ENCODE measurements around the gene SRGAP3. TPM values are rescaled to one million over a fixed set of nuclear protein-coding genes. Genes with fewer than 3 reads are reported as not detected.
"Not testable (repeated sequence)": the region's sequence is repeated elsewhere in the genome, so short reads cannot be mapped to it uniquely, and the experiment has no call there.

Gene SRGAP3
- 3.4 and 7.1 TPM in 2 replicates for total RNA-seq

DNA sequence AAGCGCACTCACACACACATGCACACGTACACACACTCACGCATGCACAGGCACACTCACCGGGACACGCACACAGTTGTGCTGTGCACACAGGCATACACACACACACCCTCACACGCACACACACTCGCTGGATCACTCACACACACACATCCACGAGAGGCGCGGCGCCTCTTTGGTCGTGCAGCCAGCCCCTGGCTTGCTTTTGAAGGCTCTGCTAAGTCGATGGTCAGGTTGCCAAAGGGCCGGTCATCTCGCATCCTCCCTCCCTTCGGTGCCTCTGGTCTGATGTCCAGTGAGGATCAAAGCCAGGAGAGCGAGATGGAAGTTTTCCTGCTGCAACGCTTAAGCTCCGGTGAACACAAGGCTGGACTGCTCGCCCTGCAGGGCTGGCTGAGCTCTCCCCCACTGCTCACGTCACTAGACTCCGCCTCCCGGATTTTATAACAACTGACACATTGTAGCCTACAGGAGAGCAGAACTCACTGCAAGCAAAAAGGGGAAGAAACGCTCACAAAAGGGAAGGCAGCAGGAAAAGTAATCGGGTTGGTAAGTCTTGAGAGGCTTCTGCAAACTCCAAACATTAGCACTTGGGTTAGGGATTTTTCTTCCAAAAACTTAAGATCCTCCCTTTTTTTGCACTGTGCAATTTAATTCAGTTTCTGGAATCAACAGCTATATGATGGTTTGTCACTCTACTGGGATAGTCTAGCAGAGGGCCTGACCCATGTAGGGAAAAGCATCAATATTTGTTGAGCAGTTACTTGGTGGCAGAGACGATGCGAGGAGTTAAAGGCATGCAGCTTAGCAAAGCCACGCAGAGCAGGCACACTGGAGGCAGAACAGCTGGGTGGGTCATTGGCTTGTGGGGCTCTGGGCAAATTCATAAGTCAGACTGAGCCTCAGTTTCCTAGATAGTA is at the start of gene SRGAP3:
Gene SRGAP3, minus strand, starts transcription at position 374 of the 920 bp plus-strand sequence. CDS start 695 bp downstream, outside the sequence.
- DNase-seq, result peak; percentile 84

DNA sequence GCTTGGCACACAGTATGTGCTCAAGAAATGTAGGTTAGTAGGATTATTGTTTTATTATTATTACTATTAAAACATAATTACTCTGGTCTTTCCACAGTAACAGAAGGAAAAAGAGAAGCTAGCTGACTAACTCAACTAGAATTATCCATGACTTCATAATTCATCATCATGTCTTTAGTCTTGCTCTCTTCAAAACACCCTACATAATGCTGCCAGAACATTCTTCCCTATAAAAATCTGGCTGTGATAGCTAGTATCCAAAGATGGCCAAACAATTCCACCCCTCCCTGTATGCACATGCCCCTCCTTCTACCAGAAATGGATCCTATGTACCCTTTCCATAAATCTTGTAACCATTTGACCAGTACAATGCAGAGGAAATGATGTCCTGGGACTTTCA is 48.8 kb upstream of the SRGAP3 start:
- no peak for DNase-seq

DNA sequence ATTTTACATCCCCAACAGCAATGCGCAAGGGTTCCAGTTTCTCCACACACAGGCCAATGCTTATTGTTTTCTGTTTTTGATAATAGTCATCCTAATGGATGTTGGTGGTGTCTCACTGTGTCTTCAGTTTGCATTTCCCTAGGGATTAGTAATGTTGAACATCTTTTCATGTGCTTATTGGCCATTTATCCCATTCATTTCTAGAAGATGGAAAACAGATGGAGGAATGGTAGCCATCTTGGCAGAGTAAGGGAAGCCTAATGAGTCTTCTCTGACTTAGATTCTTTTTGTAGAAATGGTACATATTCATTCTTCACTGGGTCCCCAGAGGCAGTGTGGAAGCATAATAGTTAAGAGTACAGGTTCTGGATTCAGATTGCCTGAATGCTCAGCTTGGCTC is 46.8 kb upstream of the SRGAP3 start:
- no peak for DNase-seq

DNA sequence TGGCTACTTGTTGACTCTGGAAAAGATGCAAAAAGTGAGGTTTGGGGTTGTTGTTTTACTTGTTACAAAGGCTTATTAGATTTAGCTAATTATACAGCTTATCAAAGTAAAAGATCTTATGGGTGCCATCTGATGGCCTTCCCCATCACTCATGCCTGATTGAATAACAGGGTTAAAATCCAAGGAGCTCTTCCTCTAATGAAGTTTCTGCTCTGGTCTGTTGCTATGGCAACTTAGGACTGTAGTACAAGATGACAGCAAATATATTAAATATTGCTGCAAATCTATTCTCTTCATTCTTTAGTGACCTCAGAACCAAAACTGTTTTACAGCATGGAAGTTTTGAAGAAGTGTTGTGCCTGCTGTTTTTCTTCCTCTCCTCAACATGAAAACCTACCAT is 45.6 kb upstream of the SRGAP3 start:
- no peak for DNase-seq

DNA sequence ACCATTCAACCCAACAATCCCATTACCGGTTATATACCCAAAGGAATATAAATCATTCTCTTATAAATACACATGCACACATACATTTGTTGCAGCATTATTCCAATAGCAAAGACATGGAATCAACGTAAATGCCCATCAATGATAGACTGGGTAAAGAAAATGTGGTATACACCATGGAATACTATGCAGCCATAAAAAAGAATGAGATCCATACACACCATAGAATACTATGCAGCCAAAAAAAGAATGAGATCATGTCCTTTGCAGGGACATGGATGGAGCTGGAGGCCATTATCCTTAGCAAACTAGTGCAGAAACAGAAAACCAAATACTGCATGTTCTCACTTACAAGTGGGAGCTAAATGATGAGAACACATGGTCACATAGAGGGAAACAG is 44.5 kb upstream of the SRGAP3 start:
- not testable (repeated sequence) for DNase-seq

DNA sequence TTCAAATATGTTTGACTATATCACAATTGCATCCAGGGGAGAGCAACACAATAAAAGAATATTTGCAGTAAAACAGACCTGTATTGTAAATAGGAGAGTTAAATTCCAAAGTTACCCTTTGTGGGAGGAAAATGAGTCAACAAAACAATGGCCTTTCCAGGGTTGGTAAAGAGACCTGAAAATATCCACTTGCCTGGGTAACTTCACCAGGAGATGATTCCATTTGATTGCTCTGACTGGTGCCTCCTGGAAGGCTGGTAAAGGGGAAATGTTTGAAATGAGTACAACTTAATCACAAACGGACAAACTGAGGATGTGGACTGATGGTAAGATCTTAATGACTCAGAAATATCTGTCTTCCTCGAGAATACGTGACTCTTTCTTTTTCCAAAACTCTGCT is 43.6 kb upstream of the SRGAP3 start:
- no peak for DNase-seq

DNA sequence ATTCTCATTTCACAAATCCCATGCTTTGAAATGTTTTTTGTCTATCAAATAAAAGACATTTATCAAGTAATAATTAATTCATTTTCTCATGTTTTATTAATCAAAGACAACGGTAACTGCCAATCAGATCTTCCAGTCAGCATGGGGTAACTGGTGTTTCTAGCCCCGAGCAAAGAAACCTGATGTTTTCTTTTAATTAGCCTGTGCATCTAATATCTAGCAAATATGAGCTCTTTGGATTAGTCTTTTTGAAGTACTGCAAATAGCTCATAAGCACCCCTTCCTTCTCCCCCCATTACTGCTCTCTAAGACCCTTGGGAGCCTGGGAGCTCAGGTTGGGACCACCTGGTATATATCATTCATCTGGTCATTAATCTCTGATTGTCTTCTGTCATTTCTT is 43.1 kb upstream of the SRGAP3 start:
- DNase-seq, result no peak

DNA sequence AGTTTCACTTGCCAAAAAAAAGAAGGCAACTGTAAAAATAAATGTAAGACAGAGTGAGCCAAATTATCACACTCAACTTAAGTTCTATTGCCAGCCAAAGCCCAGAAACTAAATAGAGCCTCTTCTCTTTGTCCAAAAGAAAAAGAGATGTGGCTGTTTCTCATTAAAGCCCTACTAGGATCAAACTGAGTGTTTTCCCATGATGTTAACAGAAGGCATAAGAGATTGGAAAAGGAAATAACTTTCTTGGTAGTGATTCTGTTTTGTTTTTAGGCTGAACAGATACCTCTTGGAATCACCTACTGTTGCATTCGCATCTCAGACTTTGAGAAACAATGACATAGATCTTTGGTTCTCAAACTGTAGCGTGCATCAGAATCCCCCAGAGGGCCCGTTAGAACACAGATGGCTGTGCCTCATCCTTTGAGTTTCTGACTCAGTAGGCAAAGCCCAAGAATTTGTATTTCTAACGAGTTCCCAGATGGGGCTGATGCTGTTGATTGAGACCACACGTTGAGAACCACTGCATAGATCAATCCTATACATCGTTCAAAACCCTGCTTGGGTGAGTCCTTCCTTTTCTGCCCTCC is 42.5 kb upstream of the SRGAP3 start:
- DNase-seq, result no peak

DNA sequence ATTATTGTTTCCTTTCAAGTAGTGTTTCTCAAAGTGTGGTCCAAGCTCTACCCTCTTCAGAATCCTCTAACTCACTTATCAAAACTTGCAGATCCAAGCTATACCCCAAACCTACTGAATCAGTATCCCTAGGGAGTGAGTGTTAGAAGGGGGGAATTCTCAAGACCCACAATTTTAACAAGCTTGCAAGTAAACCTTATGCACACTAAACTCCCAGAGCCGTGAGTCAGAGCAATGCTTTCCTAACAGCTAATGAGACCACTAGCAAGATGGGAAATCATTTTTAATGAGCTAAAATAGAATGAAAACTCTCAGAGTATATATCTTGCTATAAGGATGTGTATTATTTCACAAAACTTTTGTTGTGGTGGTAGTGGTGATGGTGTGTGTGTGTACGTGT is 41.1 kb upstream of the SRGAP3 start:
- no peak for DNase-seq

DNA sequence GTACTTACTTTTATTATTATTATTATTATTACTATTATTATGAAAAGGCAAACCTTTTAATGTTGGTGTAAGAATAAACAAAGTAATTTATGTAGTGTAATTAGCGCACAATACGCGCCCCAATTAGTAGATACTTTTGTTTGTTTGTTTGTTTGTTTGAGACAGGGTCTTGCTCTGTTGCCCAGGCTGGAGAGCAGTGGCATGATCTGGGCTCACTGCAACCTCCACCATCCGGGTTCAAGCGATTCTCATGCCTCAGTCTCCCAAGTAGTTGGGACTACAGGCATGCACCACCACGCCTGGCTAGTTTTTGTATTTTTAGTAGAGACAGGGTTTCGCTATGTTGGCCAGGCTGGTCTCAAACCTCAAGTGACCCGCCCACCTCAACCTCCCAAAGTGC is 32.1 kb upstream of the SRGAP3 start:
- not testable (repeated sequence) for DNase-seq

DNA sequence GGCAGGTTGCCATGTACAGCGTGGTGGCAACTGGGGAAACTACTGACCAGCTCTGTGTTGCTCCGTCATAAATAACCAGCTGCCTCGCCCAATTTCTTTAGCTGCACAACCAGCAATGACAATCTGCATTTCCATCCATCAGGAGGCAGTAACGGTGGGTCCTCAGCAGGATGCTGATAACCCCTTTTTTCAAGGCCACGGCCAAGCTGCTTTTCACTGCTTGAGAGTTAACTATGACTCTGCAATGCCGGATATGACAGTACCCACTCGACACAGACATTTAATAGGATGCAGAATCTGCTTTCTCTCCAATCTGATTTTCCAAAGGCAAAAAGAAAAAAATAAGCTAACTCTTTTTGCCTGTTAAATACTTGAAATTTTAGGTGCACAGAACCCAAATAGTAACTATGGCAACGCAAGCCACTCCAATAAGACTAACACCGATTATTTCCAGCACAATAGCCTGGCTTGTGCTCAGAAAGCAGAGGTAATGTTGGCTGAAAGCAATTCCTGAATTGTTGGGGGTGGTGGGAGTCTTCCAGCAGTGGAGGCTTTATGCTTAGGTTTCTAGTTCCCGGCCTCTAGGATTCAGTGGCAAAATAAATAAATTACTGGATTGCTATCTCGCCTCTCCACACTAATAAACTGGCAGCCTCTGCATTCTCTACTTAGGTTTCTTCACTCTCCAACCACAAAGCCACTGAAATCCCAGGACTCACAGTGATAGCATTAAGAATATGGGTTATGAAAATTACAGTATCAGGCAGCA is 31.2 kb upstream of the SRGAP3 start:
- no peak for DNase-seq

DNA sequence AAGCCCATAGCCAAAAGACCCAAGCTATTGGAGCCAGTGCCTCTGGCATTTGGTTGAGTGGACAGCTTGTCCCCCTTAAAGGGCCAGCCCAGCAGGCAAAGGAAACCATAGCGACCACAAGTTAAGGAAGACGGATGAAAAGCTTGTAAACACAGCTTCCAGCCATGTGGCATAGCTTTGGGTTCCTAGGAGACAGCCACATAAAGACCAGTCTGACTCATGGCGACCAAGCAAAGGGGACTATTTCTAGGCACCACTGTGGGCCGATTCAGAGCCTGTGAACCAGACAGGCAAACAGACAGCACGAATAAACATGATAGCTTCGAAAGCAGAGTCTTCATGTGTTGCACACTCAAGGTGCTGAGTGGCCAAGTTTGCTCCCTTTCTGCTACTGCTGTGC is 30.5 kb upstream of the SRGAP3 start:
- no peak for DNase-seq

DNA sequence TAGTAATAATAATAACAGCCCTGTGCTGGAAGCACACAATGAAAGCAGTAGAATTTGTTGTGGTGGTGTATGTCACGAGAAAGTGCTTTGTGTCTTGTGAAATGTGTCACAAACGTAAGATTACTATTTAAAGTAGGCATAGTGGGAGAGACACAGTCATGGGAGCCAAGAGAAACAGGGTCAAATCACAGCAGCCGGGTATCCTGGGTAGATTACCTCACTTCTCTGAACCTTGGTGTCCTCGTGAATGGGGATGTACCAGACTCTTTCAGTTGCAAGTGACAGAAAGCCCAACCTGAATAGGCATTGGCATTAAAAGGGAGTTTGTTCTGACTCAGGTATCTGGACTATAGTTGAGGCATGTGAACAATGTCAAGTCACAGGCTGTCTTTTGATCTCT is 29.1 kb upstream of the SRGAP3 start:
- DNase-seq, result no peak

DNA sequence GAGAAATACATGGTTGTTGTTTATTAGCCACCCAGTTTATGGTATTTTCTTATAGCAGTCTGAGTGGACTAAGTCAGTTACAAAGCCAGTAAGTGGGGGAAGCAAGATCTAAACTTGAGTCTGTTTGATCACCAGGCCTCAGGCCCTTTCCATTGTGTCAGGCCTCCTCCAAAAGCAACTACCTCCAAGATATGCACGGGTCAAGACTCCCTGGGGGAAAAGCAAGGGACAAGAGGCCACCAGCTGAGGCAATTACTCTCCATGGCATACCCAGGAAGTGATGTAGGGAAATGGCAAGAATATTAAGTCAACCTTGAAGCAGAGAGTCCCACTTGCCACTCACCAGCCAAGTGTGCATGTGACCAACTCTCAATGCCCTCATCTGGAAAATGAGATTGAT is 28.6 kb upstream of the SRGAP3 start:
- DNase-seq, result no peak

DNA sequence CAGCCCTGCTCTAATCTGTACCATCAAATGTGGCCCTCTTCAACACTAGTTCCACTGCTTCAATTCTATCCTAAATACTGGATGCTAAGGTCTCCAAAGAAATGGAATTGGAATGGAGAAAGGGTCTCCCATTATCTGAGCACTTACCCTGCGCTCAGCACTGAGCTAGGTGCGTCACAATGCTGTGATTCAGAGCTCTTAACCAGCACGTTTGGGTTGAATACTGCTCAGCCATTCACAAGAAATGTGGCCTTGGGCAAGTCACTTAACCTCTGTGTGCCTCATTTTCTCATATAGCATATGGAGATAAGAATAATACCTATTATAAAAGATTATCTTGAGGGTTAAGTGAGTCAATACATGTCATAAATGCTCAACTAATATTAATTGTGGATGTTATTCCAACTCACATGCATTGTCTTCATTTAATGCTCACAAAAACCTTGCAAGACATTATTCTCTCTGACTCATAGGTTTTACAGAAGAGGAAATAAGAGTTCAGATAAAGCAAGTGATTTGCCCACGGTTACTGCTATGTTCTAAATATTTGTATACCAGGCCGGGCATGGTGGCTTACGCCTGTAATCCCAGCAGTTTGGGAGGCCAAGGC is 27.4 kb upstream of the SRGAP3 start:
- no peak for DNase-seq

DNA sequence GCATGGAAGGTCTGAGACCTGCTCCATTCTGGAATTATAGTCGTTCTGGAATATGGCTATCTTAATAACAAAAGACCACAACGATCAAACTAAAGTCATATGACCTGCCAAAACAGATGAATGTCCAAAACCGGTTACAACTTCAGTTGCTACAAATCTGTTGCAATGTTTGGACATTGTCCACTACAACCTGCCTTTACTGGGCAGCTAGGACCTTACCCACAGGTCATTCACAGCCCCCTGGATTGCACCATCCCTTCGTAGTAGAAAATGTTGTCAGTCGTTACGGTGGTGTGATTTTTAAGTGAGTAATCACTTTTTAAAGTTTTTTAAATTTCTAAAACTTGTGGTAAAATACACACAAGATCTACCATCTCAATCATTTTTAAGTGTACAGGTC is 22.5 kb upstream of the SRGAP3 start:
- no peak for DNase-seq

DNA sequence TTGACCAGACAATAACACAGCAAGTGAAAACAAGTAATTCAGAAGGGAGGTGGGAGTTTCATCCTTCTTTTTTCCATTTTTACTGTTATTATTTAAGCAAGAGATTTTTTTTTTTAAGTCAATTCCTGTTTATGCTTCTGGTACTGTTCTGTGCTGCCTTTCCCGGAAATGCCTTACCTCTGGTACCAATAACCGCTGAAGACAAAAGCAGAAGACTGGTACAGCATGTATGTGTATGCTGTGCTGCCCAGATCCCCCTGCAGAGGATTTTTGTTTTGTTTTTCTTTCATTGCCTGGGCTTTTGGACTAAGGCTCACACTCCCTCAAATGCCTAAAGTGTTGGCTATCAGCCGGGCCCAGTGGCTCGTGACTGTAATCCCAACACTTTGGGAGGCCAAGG is 21.3 kb upstream of the SRGAP3 start:
- DNase-seq, result no peak

DNA sequence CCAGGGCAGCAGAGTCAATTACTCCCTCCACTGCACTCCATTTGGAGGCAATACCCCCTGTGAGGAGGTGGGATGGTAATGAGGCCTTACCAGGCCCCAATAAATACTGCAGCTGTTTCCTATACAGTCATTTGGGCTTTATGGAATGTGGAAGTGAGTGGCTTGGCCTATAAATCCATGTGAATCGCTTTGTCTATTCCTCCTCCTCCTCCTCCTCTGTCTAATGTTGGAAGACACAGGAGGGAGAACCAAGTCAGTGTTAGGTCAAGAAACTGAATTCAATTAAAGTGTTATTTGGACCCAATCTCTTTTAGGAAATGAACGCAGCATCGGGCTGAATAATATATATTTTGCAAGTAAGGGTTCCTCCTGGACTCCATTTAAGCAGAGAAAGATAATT is 17.3 kb upstream of the SRGAP3 start:
- DNase-seq, result no peak

DNA sequence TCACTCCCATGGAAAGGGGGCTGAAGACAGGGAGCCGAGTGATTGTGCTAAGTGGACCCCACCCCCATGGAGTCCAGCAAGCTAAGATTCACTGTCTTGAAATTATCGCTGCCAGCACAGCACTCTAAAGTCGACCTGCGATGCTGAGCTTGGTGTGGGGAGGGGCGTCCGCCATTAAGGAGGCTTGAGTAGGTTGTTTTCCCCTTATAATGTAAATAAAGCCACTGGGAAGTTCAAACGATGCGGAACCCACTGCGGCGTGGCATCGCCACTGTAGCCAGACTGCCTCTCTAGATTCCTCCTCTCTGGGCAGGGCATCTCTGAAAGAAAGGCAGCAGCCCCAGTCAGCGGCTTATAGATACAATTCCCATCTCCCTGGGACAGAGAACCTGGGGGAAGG is 10.9 kb upstream of the SRGAP3 start:
- DNase-seq, result no peak

DNA sequence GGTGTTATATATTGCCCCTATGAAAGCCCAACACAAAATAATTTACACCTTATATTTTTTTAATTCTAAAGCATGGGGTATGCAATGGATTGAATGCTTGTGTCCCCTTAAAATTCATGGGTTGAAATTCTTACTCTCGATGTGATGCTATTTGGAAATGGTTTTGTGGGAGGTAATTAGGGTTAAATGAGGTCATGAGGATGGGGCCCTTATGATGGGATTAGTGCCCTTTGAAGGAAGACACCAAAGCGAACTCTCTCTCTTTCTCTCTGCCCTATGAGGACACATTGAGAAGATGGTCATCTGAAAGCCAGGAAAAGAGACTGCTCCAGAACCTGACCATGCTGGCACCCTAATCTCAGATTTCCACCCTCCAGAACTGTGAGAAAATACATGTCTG is 7.6 kb upstream of the SRGAP3 start:
- DNase-seq, result no peak

DNA sequence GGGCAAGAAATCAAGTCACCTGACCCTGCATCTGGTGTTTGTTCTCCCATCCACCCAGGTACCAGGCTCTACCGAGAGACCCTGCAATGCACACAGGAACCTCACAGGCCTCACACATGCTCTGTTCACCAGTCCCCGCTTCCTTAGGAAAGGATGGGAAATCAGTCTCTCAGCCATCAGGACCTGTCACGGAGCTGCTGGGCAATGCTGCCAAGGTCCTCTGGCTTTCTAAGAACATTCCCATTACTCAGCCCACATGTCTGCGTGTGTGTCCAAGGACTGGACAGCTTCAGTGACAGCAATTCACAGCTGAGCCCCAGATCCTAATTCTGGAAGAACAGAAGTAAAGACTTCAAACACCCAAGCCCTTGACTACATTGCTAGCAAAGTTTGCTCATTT is 6.5 kb upstream of the SRGAP3 start:
- no peak for DNase-seq

DNA sequence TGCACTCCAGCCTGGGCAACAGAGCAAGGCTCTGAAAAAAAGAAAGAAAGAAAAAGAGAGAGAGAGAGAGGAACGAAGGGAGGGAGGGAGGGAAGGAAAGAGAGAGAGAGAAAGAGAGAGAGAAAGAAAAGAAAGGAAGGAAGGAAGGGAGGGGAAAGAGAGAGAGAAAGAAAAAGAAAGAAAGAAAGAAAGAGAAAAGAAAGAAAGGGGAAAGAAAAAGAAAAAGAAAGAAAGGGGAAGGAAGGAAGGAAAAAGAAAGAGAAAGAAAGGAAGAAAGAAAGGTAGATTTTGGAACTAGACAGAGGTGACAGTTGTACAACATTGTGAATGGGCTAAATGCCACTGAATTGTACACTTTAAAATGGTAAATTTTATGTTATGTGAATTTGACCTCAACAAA is 5.3 kb upstream of the SRGAP3 start:
- no peak for DNase-seq

DNA sequence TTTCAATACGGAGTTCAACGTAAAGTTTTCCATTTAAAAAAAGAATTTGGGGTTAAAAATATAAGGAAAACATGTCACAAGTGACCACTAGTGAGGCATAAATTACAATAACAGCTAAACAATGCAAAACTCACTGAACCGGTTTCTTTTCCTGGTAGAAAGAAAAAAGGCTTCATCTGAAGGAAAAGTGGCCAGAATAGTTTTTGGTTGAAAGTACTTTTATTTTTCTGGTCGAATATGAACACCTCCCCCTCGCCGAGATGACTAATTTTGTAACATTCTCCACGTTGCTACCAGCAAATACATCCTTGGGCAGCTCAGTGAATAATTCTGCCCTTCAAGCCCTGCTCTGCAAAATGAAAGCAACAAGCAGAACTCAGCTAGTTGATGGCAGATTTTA is 3.9 kb upstream of the SRGAP3 start:
- no peak for DNase-seq
